HG02610 (cell line): ENCODE data around the gene ANKRD63.

Experiments
- ATAC-seq: cut with Tn5 transposase; IDR thresholded peaks from one replicate; pipeline ENCODE4 v1.9.1; 2021; ENCODE audit warnings: mild to moderate bottlenecking, moderate library complexity; ENCODE audit not compliant: unreplicated experiment

The ANKRD63 gene

GRCh38 chr15:40282869-40283614 lies at the start of gene ANKRD63:
Gene ANKRD63 (minus strand): TSS chr15:40283064. CDS start chr15:40282586, 478 bp downstream.
- peak; percentile 24 for ATAC-seq

GRCh38 chr15:40332113-40332781 lies 49.4 kb upstream of the ANKRD63 start:
- ATAC-seq: no peak

GRCh38 chr15:40331637-40332036 lies 48.8 kb upstream of the ANKRD63 start:
- ATAC-seq: no peak

- ATAC-seq: no peak
Measured at GRCh38 chr15:40331026-40331425, 48.2 kb upstream of the ANKRD63 start.

- ATAC-seq: no peak
Measured at GRCh38 chr15:40330368-40330836, 47.5 kb upstream of the ANKRD63 start.

GRCh38 chr15:40329804-40330203 lies 46.9 kb upstream of the ANKRD63 start:
- ATAC-seq: no peak

GRCh38 chr15:40328751-40329150 lies 45.9 kb upstream of the ANKRD63 start:
- no peak for ATAC-seq

GRCh38 chr15:40328176-40328575 lies 45.3 kb upstream of the ANKRD63 start:
- no peak for ATAC-seq

GRCh38 chr15:40327457-40327856 lies 44.6 kb upstream of the ANKRD63 start:
- ATAC-seq: no peak

- no peak for ATAC-seq
Measured at GRCh38 chr15:40325700-40326099, 42.8 kb upstream of the ANKRD63 start.

- no peak for ATAC-seq
Measured at GRCh38 chr15:40325188-40325587, 42.3 kb upstream of the ANKRD63 start.

- ATAC-seq: peak; percentile 6
Measured at GRCh38 chr15:40323953-40324937, 41.4 kb upstream of the ANKRD63 start.

GRCh38 chr15:40323239-40323952 lies 40.5 kb upstream of the ANKRD63 start, which contains the start of gene INAFM2:
Gene INAFM2 (plus strand): TSS chr15:40323692. CDS start chr15:40324056, 364 bp downstream.
- ATAC-seq: peak; percentile 87

GRCh38 chr15:40322531-40323238 lies 39.8 kb upstream of the ANKRD63 start:
- no peak for ATAC-seq

GRCh38 chr15:40320931-40321371 lies 38.1 kb upstream of the ANKRD63 start:
- no peak for ATAC-seq

- ATAC-seq: no peak
Measured at GRCh38 chr15:40320409-40320808, 37.5 kb upstream of the ANKRD63 start.

GRCh38 chr15:40317580-40317979 lies 34.7 kb upstream of the ANKRD63 start:
- ATAC-seq: no peak

- ATAC-seq: no peak
Measured at GRCh38 chr15:40316931-40317330, 34.1 kb upstream of the ANKRD63 start.

GRCh38 chr15:40314723-40315276 lies 31.9 kb upstream of the ANKRD63 start:
- no peak for ATAC-seq
